NT2/D1 (cell line): ENCODE measurements around the gene ACSM3.

Experiments used
- YY1 ChIP-seq: IDR thresholded peaks from 2 replicates; pipeline ENCODE4 v1.6.1; 2011; ENCODE audit not compliant: insufficient read length, insufficient read depth
- ZNF274 ChIP-seq: IDR thresholded peaks from 2 replicates; pipeline ENCODE4 v1.6.1; 2011; ENCODE audit warnings: mild to moderate bottlenecking, low read depth, low read length

- no peak for TF ChIP-seq YY1
- TF ChIP-seq ZNF274: no peak
These were observed 18.7 kb downstream of the ACSM3 start for GRCh38 chr16:20782470-20782869.
